NB4 (cell line): ENCODE measurements around the gene RASL10B.

Experiments
- DNase-seq: peaks from one replicate; pipeline ENCODE4 v3.0.0; 2010; ENCODE audit warnings: low read depth
- H3K4me3 ChIP-seq: one replicate; pipeline ENCODE4 v1.5.1; 2011; ENCODE audit warnings: mild to moderate bottlenecking, low read depth, low read length, moderate library complexity
- CTCF ChIP-seq: IDR thresholded peaks from one replicate; pipeline ENCODE4 v1.5.1; 2012; ENCODE audit warnings: low read depth, low read length
- MYC ChIP-seq: IDR thresholded peaks from 2 replicates; pipeline ENCODE4 v1.6.1; 2011; ENCODE audit warnings: low read depth, low read length
- POLR2A ChIP-seq: IDR thresholded peaks from 2 replicates; pipeline ENCODE4 v1.6.1; 2011; ENCODE audit warnings: mild to moderate bottlenecking; ENCODE audit not compliant: insufficient read length; ENCODE audit errors: extremely low read depth
- TF ChIP-seq, protein P1 (sequence below): IDR thresholded peaks from 2 replicates; pipeline ENCODE4 v1.6.1; 2011; ENCODE audit warnings: low read depth, low read length

Gene RASL10B

DNA sequence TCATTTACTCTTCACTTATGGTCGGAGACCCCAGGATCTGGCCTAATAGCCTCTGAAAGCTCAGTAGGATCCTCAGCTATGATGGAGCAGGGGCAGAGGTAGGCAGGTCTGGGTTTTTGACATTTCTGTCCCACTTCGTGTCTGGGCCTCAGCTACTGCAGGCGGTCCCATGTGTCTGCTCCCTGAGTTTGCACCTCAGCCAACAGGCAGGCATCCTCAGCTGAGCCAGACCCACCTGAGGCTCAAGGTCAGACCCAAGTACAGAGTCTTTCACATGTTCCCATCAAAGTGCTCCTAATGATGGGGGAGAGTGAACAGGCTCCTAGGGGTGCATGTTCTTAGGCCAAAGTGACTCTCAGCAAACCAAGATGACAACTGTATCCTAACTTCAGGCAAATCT is 2.9 kb upstream of the RASL10B start:
- H3K4me3 ChIP-seq, result no peak overlapping the region
- no peak for DNase-seq
- TF ChIP-seq POLR2A (no peak), MYC (no peak), CTCF (no peak)
- TF ChIP-seq, protein P1, sequence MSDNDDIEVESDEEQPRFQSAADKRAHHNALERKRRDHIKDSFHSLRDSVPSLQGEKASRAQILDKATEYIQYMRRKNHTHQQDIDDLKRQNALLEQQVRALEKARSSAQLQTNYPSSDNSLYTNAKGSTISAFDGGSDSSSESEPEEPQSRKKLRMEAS, result no peak

GRCh38 chr17:35729405-35729833 is 2.0 kb upstream of the RASL10B start:
- DNase-seq, result no peak
- TF ChIP-seq POLR2A (no peak), CTCF (no peak), MYC (no peak)
- TF ChIP-seq, protein P1, result no peak
- H3K4me3 ChIP-seq, result no peak overlapping the region

DNA sequence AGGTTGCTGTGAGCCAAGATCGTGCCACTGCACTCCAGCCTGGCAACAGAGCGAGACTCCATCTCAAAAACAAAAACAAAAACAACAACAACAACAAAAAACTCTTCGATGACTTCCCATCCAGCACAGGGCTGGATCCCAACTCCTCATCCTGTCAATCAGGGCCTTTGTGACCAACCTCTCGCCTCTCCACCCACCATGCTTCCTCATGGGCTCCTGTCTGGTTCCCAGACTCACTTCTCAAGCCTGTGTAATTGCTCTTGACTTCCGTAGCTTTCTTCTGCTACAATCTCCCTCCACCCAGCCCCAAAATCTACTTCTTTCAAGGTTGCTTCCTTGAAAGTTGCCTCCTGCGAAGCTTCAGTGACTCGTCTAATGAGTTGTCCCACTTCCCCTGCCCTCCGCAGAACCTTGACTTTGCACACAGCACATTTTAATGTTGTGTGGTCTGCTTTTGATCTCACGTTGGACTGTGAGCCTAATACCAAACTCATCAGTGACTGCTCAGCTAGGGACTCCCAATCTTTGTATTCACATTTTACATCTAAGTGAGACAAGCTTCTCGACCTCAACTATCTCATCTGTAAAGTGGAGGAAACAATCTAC is 936 bp upstream of the RASL10B start:
- DNase-seq, result no peak
- TF ChIP-seq POLR2A, result no peak
- TF ChIP-seq, protein P1, result no peak
- no peak overlapping the region for H3K4me3 ChIP-seq

DNA sequence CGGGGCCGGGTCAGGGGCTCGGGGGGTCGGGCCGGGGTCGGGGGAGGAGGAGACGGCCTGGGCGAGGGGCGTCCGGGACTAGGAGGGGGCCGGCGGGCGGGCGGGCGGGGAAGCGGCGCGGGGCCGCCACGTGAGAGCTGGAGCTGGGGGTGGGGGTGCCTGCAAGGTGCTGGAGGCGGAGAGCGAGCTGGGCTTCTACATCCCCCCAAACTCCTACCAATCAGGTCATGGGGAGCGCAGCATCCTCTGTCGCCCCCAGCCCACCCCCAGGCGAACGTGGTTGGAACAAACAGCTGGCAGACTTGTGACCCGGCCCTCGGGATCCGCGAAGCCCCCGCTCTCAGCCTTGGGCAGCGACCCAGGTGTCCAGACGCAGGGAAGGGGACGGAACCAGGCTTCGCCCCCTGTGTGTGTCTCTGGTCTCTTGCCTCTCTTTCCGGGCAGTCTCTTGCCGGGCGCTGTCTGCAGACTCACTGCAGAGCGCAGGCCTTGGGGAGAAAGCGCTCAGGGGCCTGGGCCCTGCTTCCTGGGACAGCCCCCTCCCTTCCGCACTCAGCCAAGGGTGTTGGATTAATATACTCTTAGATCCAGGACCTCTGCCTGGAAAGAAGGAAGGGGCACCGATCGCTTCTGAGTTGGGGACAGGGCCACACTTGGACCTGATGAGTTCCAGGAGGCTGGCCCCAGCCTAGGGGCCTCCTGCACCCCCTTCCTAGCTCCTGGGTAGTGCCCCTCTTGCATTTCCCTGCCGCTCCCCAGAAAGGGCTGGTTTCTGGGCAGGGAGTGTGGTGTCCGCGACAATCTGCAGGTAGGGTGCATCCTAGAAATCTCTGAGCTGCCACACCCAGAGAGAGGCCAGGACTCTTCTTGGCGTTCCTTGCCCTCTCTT is 722 bp downstream of the RASL10B start:
- H3K4me3 ChIP-seq, result no peak overlapping the region
- TF ChIP-seq MYC (no peak), CTCF (no peak), POLR2A (no peak)
- no peak for DNase-seq

- H3K4me3 ChIP-seq, result no peak overlapping the region
- no peak for DNase-seq
- TF ChIP-seq CTCF (no peak), MYC (no peak), POLR2A (no peak)
- TF ChIP-seq, protein P1, result no peak
These were observed 1.3 kb downstream of the RASL10B start for GRCh38 chr17:35732806-35733136.

GRCh38 chr17:35733366-35733765 is 1.9 kb downstream of the RASL10B start:
- no peak overlapping the region for H3K4me3 ChIP-seq
- DNase-seq, result no peak
- TF ChIP-seq POLR2A (no peak), MYC (no peak), CTCF (no peak)
- TF ChIP-seq, protein P1, result no peak
